ENCODE measurements around the gene ANO9.

- TF ChIP-seq CTCF (conservative IDR thresholded peaks at IDR 0.05; ENCODE audit: low read depth, low read length) = no peak
- TF ChIP-seq EZH2 (IDR thresholded peaks at IDR 0.05; ENCODE audit: borderline replicate concordance, low read depth, low read length, poor library complexity, severe bottlenecking) = no peak
Observed at GRCh38 chr11:399731-400211, 42.0 kb downstream of the ANO9 start.
